OCI-M2 (cell line): ENCODE measurements around the gene PPP2R2B.

Experiments
- DNase-seq: peaks from one replicate; lab custom pipeline; 2025; ENCODE audit not compliant: unreplicated experiment; lab: John Stamatoyannopoulos, UW

Gene PPP2R2B

DNA sequence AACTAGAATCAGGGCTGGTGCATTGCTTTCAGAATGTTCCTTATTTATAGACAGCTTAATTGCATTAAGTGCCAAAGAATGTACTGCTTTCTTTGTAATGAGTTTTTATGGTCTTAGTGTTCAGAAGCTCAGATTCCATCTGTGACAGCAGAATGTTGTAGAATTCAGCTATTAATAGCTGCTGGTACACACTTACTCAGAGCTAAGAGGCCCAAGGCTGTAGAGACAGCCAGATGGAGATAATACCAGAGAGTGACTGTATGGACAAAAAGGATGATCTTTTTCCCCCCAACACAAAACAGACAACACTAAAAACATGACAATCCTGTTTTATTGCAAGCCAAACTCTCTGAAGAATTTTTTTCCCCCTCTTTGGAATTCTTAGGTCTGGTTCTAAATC is 50.2 kb downstream of the PPP2R2B start:
- no peak for DNase-seq

DNA sequence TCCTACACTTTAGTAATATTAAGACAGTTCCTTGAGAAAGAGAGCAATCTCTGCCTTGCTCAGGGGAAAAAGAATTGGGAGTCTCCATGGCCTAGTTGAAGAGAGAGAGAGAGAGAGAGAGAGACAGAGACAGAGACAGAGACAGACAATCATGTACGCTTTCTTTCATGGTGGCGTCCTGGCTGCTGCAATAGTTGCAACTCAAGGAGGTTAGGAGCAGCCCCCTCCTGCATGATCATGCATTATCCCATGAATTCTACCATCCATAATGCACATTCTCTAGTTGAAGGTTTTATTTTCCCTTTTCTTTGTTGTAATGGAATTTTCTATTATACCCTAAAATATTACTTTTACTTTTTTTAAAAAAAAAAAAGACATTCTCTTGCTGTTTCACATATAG is 50.7 kb downstream of the PPP2R2B start:
- no peak for DNase-seq

DNA sequence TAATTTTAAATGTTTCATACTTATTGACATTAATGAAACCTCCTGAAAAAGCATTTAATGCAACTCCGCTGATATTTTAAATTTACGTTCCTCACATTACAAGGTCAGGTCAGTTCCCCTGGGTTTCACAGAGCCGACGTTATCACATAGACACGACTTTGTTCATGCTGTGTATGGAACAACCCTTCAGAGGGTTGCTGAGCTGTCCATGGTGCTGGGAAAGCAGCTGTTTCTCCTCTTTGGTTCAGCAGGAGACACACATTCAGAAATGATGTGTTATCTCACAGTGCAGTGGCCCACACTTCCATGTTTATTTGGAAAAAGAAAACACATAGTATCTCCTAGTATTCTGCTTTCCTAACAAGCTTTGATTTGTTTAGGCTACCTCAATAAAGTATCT is 53.5 kb downstream of the PPP2R2B start:
- no peak for DNase-seq

DNA sequence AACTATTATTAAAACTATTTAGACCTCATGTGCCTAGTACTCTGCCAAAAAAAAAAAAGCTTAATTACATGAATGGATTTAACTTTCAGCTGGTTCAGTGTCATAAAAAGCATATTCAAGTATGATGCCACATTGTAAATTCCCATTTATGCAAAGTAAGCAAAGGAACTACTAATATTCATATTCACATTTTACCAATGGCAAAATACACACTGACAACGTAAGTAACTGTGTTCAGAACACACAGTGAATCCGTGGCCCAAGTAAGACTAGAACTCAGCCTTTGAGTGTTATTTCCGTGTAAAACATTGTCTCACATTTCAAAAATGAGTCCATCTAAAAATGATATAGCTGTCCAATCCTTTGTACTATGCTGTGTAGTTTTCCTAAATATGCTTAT is 56.8 kb downstream of the PPP2R2B start:
- no peak for DNase-seq

DNA sequence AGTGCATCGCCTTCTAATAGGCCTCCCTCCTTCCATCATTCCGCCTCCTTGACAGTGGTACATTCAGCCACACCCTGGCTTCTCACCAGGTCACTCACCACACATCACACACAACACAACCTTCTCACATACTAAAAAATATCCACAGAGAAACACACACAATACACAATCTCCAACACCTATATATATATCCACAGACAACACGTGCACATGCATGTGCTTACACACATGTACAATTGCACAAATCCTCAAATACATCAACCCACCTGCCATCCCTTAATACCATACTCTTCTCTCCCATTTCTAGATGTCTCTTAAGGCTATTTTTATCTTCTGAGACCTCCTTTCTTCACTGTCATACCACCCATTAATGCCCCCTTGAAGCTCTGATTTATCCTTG is 57.6 kb downstream of the PPP2R2B start:
- DNase-seq, result no peak

DNA sequence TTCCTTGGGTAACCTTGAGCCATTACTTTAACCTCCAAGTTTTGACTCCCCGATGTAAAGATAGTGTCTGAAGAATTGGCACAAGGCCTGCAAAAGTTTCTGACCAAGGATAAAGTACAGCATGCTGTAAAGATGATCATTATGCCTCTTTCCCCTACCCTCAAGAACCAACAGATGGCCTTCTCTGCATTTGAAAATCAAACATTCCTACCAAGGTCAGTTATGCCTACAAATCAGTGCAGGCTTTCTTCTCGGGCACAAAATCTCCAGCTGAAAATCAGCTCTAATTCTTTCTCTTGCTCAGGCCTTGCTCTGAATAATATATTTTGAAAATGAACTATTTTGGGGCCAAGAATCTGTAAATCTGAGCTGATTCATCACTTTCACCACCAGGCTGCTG is 59.7 kb downstream of the PPP2R2B start:
- no peak for DNase-seq

DNA sequence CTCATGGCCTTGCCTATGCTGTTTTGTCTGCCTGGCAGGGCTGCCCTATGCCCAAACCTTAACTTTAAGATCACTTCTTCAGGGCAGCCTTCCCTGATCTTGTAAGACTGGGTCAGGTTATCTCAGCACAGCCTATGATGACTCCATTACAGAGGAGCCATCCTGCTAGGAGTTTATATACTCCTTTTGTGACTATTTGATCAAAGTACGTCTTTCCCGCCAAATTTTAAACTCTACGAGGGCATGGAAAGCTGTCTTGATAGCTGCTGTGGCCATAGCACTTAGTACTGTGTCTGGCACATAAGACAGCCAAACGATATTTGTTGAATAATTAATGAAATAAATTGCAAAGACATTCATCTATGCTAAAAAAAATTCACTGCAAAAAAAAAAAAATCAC is 60.6 kb downstream of the PPP2R2B start:
- no peak for DNase-seq

DNA sequence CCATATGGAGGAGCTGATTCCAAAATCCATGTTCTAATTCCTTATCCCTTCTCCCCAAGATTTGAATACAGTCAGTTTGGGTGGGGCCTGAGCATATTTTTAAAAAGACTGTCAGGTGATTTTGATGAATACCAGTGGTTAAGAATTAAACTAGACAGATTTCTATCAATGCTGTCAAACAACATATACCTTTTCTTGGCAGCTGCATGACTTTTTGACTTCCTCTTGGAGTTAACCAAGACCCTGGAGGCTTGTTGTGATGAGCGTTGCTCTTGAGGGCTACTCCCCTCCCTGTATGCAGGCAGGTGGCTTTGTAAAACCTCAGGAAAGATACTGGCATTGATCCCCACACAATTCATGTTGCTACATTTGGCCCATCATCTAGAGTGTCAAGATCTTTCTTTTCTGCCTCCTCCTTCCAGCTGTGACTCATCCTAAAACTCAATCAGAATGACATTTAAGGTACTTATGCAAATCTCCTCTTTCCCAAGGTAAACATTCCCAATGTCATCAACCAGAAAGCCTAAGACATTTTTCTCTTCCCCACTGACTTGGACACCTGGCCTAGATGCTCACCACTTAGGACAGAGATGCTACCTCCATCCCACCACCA is 61.7 kb downstream of the PPP2R2B start:
- no peak for DNase-seq

DNA sequence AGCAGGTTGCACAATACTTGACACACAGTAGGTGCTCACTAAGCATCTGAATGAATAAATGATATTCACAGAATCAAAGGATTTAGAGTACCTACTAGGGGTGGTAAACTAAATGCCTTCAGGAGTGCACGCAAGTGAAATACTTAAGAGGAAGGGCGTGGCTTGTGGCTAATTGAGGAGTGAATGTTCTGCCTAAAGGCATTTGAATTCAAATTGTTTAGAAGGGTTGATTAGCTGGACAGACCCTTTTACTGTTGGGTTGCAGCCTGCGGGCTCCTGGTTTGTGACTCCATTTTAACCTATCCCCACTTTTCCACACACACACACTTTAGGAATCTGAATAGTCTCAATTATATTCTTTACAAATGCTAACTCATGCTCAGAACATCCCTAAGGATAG is 63.1 kb downstream of the PPP2R2B start:
- DNase-seq, result no peak

DNA sequence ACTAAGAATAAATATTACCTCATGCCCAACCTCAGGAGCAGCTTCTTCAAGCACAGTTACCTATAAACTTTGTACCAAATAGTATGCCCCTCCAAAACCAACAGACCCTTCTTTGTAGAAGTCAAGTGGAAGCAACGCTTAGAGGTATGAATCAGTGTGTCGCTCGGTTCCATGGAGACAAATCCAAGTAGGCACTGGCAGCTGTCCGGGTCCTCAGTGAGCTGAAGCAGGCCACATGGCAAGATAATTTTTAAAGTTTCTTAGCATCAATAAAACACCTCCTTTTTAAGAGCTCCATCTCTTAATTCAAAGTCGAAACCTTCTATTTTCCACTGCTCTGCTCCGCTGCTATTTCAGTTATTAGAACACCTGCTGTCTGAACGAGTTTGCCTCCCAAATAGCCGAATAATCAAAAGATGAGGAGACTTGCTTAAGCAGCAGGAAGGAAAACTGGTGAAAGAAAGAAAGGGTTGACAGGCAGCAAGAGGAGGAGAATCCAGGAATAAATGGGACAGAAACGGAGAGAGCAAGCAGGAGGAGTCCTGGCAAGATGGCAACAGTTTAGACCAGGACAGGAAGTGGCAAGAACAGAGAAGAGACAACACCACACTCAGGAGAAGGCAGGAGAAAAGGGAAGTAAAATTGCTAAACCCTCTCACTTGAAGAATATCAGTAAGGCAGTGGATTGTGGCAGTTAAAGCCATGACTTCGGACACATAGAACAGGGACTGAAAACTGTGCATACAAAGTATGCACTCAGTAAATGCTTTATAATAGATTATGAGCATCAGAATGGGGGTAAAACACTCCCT is 65.0 kb downstream of the PPP2R2B start:
- no peak for DNase-seq

DNA sequence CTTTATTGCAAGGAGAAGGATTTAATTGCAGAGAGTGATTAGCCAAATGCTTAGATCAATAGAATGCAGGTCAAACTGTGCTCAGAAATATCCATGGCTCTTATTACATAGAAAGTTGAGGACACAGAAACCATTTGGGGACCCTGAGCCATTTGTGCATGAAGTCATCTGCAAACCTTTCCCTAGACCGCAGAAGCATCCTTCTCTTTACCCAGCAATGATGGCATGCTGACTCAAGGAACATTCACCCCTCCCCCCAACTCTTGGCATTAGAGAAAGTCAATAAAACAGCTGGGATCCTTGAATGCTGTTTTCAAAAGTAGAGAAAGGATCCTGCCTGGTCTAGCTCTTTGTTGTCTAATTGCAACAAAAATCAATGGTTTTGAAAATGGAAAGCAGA is 73.5 kb downstream of the PPP2R2B start:
- DNase-seq, result no peak

DNA sequence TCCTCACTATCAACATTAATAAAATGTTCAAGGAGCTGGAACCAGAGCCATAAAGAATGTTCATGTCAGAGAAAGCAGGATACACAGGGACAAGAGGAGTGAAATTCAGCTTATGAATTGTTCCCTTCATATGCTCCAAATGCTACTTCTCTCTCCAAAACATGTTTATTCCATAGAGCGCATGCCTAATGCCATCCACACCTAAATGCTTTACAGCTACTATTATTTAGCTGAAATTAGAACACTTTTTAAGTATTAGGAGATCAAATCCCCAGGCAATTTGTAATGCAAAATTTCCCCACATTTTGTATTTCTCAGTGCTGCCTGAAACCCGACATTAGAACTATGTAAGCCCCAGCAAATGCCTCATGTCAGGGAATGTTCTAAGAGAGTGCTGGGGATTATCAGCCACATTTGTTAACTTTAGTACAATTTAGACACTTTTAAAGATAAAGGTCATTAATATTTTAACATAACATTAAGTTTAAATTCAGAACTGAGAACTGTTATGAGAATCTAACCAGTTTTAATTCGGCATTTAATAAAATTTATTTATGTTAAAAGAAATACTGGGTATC is 75.5 kb downstream of the PPP2R2B start:
- no peak for DNase-seq

DNA sequence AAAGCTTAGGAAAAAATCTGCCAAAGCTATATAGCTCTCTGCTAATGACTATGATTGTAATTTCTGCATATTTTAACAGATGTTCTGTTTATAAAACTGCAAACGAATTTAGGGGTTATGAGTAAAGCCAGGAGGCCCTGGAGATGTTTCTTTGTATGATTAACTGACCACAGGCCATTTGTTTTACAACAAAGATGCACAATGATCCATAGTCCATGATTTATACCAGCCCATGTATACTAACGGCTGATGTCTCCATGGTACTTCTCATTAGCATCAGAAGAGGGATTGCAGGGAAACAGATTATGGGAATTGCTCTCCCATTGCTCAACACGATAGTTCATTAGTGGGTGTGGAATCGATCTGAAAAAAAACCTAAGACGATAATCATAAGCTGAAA is 78.9 kb downstream of the PPP2R2B start:
- no peak for DNase-seq

DNA sequence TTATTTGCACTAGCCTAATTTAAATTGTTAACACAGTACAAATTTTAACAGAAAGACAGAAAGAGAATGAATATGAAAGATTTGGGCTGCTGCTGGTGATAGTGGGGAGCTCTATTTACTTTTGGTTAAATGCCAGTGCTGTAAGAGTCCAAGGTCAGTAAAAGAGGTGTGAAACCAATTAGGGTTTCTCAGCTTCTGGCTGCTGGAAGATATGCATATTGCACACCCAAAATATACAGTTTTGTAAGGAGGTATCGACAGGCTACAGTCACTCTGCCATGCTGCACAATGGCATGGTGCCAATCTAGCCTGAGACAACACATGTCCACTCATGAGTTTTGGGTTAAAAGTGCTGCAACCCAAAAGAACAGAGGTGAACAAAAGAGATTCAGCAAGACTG is 79.3 kb downstream of the PPP2R2B start:
- DNase-seq, result no peak

DNA sequence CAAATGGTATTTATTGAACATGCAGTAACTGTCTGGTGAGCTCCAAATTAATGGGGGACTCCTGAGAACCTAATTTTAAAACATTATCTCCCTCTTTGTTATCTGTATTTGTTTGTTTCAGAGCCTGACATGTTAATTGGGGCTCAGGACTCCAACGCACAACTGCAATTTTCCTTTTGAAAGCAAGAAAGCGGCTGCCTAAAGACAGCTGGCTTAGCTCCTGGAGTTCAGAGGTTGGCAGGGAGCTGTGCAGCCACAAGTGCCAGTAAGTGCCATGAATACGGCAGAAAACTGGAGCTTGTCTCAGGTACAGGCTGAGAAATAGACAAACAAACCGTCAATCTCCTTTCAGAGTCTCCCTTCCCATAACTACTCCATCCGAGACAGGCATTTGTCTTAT is 80.9 kb downstream of the PPP2R2B start:
- DNase-seq, result no peak

DNA sequence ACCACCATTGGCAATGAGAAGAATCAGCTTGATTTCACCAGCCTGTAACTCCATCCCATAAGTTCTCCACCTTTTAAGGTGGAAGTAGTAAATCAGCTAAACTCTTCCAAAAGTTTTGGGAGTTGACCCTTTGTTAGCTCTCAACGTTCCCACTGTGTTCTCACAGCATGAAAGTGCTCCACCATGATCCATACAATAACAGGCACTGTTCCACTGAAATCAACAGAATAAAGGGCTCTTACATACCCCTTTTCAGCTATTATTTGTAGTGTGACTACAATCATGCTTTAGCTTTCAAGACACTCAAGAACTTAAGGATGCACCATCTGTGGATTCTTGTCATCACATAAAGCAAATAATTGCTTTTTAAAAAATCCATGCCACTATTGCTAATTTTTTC is 81.6 kb downstream of the PPP2R2B start:
- no peak for DNase-seq

DNA sequence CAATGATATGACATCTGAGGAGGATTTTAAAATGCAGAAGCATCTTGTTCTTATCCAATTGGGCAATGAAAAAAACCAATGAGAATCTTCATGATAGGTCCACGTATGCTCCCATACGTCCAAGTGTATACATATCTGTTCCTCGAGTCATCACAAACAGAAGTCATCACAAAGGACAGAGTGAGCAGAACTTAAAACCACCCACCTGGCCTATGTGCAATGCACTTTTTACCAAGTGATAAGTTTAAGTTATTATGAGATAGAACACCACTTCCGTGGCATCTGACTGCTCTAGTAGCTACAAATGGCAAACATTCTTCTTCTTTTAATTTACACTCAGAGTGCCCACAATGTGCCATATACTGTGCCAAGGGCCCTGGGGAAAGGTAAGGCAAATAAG is 82.4 kb downstream of the PPP2R2B start:
- DNase-seq, result no peak

DNA sequence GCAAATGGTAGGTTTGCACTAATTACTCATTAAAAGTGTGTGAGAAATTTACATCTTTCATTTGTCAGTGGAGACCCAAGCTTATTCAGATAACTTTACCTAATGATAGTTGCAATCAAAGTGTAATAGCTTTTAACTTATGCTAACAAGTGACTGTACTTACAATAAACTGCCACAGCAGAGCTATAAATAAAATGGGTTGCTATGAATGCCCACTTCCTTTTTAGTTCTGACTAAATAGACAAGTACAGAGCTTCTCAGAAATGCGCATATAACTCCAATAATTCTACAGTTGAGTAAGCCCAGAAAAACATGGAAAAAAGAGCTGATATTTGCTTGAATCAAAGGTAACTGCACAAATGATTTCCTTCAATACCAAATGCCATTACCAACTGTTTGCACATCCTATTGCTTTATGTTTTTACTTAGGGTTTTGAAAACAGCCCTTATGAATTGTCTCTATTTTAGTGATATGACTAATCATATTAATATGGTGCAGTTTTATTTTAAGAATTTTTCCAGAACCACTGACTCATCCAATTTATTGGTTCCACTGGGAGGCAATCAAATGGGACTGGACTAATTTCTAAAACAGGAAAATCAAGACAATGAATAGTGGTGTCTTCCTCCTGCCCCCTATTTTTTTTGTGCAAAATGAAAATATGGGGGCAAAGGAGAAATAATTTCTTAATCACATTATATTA is 84.1 kb downstream of the PPP2R2B start:
- no peak for DNase-seq

DNA sequence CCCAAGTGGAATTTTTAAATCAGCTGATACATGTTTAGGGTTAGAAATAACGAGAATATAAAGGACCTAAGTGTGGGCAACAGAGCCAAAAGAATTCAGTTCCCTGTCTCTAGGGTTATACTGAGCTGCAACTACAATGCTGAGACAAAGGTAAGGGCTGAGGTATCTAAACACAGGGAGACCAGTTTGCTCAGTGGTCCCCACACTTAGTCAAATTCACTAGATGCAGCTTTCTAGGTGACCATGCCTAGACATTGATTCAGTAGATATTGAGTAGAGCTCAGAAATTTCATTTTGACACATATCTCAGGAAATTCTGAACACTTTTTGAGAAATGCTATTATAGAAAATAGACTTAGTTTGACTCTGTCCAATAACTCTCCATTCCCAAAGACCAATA is 84.8 kb downstream of the PPP2R2B start:
- no peak for DNase-seq

DNA sequence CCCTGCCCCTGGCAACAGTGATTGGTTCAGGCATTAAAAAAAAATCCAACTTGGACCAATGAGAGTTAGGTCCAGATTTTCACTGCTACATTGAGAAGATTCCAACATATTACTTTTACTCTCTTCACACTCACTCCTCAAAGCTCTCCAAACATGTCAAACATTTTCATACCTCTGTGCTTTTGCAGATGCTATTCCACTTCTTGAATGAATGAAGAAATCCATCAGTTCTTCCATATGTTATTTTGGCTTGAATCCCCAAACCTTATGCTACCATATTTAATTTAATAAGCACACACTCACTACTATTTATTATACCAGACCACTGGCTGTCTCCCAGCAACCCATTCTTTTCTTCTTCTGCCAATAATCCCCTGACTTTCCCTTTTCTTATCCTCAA is 87.1 kb downstream of the PPP2R2B start:
- no peak for DNase-seq

DNA sequence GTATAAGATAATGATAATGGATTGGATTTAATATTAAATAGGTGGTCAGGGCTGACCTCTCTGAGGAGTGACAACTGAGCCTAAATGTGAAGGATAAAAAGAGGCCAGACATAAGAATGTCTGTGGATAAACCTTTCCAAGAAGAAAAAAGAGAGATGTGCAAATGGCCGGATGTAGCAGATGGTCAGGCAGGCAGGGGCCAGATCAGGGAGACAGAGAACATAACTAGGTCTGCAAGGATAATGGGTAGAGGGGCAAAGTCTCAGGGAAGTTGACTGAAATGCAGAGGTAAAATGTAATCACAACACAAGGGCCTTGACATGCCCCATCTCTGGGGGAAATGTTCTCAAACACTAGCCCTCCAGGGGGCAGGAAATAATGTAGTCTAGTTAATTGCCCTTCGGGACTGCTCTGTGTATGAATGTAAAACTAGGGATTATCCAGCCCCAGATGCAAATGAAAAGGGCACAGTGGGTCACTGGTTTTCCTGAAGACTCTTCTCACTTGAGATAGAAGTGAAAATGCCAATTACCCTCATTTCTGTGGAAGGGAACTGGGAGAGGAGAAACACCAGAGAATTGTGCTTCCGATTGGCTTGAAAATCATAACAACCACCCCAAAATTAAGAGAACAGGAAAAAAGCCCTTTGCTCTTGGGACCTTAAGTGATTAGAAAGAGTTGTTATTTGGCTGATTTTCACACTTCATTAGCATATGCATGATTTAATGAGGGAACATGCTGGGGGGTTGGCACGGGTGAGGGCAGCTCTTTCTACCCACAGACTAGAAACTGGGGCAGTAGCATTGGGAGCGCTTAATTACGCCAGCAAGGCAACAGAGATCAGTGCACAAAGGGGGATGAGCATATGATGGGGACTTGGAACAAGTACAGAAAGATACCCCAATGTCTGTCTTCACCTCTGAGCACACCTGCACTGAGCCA is 88.6 kb downstream of the PPP2R2B start:
- no peak for DNase-seq
